Measurements from ENCODE around the gene ING5. TPM values are rescaled to one million over a fixed set of nuclear protein-coding genes. Genes with fewer than 3 reads are reported as not detected.

Gene ING5
- total RNA-seq, 1 experiment from 2014 or later, result 45.9 TPM

- ChIA-PET POLR2A (no interaction called here), CTCF (interaction anchor here (1.0 kb wide), 1 partner anchor 22 kb away, joined by 3 read pairs; no protein-coding TSS in a partner anchor), RAD21 (ENCODE audit: low non-redundant PET in 1 of 2, low total read pairs in 2 of 2, uncharacterized antibody in 2 of 2, unreplicated experiment in 2 of 2) (no interaction called here)
- no TSS peak for BruUV-seq (replicated peaks)
- no peak for DNase-seq (ENCODE audit: low read depth, low spot score)
- Histone ChIP-seq H3K79me2 (ENCODE audit: insufficient read depth, low read length) (no peaks in the 10 kb centered on the region), H3K27me3 (ENCODE audit: insufficient read depth, low read length) (no peaks in the 10 kb centered on the region), H3K4me1 (ENCODE audit: control insufficient read depth in 1 of 2, insufficient read depth in 2 of 2, low read length in 2 of 2) (no peaks in the 10 kb centered on the region), H3K4me3 (replicated peaks in 1 of 2; ENCODE audit: low read depth in 1 of 2, low read length in 2 of 2) (no peak overlapping the region), H4K20me1 (ENCODE audit: insufficient read depth) (no peaks in the 10 kb centered on the region), H3K27ac (ENCODE audit: low read depth, low read length) (no peak overlapping the region), H3K9ac (ENCODE audit: low read length) (no peak overlapping the region), H3K9me2 (ENCODE audit: insufficient read depth) (no peaks in the 10 kb centered on the region), H3K9me3 (ENCODE audit: control insufficient read depth in 1 of 2, insufficient read depth in 1 of 2, low read depth in 1 of 2, low read length in 2 of 2) (no peaks in the 10 kb centered on the region), H3K36me3 (ENCODE audit: control insufficient read depth in 1 of 2, insufficient read depth in 2 of 2, low read length in 2 of 2) (peaks cover 5 to 10% of the 10 kb centered on the region in 2 experiments; a peak in 2 of 4 replicates), H2AFZ (ENCODE audit: low read depth, low read length, poor library complexity, severe bottlenecking) (no peak overlapping the region), H3K4me2 (ENCODE audit: low read length) (no peak overlapping the region)
- TF ChIP-seq POLR2AphosphoS5 (IDR thresholded peaks at IDR 0.05; ENCODE audit: low read depth, low read length), result no peak
- TF ChIP-seq, protein P1, sequence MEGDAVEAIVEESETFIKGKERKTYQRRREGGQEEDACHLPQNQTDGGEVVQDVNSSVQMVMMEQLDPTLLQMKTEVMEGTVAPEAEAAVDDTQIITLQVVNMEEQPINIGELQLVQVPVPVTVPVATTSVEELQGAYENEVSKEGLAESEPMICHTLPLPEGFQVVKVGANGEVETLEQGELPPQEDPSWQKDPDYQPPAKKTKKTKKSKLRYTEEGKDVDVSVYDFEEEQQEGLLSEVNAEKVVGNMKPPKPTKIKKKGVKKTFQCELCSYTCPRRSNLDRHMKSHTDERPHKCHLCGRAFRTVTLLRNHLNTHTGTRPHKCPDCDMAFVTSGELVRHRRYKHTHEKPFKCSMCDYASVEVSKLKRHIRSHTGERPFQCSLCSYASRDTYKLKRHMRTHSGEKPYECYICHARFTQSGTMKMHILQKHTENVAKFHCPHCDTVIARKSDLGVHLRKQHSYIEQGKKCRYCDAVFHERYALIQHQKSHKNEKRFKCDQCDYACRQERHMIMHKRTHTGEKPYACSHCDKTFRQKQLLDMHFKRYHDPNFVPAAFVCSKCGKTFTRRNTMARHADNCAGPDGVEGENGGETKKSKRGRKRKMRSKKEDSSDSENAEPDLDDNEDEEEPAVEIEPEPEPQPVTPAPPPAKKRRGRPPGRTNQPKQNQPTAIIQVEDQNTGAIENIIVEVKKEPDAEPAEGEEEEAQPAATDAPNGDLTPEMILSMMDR (IDR thresholded peaks at IDR 0.05 in 2 of 3, conservative IDR thresholded peaks at IDR 0.05 in 1 of 3; ENCODE audit: borderline replicate concordance in 1 of 3, insufficient read depth in 1 of 3, low read depth in 2 of 3, low read length in 2 of 3), result peak in 2 of 3 experiments; percentile 42 to 55; a peak in 4 of 6 replicates
- TF ChIP-seq POLR2A (IDR thresholded peaks at IDR 0.05; ENCODE audit: borderline replicate concordance, extremely low read depth, insufficient read depth, insufficient read length), result no peak
- no peak for TF ChIP-seq ZNF274 (IDR thresholded peaks at IDR 0.05; ENCODE audit: low read depth, low read length)
- TF ChIP-seq RAD21 (IDR thresholded peaks at IDR 0.05; ENCODE audit: low read depth), result peak; percentile 55
- no peak for TF ChIP-seq CEBPB (IDR thresholded peaks at IDR 0.05; ENCODE audit: low read depth)
- ATAC-seq, result peak; percentile 57
- intact Hi-C loops (cut with micrococcal nuclease), result no loop called here
Observed at GRCh38 chr2:241724259-241724974, 22.6 kb downstream of the ING5 start.
